ENCODE data around the gene GATM.
"Not testable (repeated sequence)": the region's sequence is repeated elsewhere in the genome, so short reads cannot be mapped to it uniquely, and the experiment has no call there.

GATM gene

DNA sequence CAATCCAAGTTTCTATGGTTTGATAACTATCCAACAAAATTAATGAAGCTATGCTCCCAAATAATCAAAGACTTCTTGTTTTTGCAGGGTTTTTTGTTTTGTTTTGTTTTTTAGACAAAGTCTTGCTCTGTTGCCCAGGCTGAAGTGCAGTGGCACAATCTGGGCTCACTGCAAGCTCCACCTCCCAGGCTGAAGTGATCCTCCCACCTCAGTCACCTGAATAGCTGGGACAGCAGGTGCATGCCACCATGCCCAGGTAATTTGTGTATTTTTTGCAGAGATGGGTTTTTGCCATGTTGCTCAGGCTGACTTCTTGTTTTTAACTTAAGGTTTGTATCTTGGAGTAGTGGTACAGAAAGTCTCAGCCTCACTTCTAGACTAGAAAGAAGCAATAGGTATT is 11.0 kb upstream of the GATM start:
- no peak for DNase-seq (ENCODE audit: low read depth in 2 of 2)

DNA sequence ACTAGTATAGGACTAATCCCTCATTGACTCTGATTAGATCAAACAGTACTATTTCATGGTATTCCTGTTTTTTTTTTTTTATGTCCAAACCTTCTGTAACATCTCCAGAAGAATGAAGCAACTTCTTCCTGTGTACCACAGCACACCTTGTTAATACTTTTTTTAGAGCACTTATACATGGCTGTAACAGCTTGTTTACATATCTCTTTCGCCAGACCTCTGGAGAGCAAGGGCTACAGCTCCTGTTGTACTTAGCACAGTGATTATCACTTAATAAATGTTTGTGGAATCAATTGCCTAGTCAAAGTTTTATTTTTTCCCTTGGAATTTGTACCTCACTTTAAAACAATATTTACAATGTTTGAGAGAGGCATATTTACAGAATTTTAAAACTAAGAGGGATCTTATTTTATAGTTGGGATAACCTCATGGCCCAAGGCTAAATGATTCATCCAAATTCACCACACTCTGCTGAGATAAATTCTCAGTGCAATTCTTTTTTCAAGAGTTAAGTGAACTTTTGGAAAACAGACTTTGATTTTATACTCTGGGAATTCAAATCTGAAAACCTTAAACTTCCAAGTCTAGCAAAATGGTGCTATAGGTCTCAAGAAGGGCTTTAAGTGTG is 9.2 kb upstream of the GATM start:
- no peak for DNase-seq (ENCODE audit: low read depth in 2 of 2)

DNA sequence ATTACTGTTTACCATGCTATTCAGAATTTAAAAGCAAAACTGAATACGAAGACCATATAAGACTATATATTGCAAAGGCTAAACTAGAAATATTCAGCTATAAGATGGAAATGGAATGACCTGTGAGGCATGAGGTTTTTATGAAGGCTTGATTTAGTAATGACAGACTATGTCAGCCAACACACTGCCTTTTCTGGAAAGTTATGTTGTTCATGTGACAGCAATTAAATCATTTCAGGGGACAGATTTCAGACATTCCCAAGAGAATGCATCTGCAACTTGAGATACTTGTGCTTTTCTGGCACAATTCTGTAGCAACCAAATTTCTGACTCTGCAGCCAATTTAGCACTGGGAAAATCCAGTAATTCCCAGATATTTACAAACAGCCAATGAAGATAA is 8.6 kb upstream of the GATM start:
- no peak for DNase-seq (ENCODE audit: low read depth in 2 of 2)

DNA sequence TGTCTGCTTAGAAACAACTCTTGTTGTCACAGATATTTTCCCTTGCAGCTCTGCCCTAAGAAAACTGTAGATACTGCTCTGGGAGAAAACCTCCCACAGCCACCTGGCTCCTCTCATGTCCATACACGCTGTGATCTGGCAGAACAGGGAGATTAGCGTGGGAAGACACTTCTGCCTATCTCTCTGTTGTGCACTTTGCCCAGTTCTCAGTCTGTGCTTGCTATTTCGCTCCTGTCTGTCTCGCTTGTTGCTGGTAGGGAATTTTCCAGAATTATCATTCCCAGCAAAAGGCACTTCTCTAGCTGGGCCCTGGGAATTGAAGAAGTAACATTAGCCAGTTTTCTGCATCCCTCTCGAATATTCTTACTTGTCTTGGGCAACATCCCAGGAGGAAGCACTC is 8.1 kb upstream of the GATM start:
- DNase-seq (ENCODE audit: low read depth in 2 of 2) = no peak

DNA sequence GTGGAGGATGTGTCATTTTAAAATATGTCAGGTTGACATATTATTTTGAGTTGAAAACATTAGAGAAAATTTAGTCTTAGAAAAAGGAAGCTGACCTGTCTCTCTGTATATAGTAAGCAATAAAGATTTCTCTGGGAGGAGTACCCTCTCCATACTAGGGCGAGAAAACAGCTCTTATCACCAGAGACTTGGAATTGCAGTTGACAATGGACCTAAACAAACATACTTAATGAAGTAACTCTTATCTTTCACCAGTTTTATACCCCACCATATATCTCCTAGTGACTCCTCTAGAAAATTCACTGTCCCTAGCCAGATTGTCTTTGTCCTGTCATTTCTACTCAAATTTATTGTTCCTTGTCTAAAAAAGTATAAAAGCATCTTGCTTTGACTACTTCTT is 7.2 kb upstream of the GATM start:
- no peak for DNase-seq (ENCODE audit: low read depth in 2 of 2)

DNA sequence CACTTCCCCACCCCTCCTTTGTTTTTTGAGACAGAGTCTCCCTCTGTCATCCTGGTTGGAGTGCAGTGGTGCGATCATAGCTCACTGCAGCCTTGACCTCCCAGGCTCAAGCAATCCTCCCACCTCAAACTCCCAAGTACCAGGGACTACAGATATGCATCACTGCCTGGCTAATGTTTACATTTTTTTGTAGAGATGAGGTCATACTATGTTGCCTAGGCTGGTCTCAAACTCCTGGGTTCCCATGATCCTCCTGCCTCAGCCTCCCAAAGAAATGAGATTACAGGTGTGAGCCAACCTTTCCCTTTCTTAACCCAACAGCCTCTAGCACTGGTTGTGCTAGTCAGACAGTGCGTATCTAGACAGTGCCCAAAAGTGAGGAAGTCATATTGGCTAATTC is 6.4 kb upstream of the GATM start:
- no peak for DNase-seq (ENCODE audit: low read depth in 2 of 2)

DNA sequence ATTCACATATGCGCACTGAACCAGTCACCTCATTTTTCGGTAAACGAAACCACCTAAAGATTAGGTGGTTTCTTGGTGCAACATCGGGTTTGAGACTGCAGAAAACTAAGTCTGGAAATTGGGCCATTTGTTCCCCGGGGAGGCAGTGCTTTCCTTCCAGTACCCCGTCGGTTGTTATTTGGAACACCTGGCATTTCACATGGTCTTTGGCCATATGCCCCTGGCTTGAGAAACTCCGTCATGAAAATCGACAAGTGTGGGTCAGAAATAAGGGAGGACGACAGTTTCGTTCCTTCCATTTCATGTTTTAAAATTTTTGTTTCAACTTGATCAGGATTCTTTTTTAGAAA is 544 bp upstream of the GATM start:
- no peak for DNase-seq (ENCODE audit: low read depth in 2 of 2)

DNA sequence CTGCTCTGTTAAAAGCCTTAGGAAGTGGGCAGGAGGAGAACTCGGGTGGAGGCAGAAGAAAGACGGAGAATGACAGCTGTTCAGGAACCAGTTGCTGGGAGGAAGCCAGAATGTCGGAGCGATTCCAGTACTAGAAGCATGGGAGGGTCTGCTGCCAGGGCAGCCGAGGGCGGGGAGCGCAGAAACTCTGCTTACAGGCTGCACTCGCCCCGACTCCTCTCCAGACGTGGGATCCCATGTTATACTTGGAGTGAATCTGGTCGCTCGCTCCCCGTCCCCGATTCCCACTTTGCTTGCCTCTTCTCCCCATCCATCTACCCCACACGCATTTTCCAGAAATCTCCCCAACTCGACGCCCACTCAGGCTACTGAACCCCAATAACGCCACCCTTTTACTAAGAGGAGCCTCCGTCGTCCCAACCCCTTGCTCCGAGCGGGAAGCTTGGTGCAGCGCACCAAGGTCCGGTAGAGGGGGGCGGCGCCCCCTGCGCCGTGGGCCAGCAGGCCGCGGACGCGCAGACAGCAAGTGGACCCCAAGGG is 665 bp downstream of the GATM start:
- no peak for DNase-seq (ENCODE audit: low read depth in 2 of 2)

DNA sequence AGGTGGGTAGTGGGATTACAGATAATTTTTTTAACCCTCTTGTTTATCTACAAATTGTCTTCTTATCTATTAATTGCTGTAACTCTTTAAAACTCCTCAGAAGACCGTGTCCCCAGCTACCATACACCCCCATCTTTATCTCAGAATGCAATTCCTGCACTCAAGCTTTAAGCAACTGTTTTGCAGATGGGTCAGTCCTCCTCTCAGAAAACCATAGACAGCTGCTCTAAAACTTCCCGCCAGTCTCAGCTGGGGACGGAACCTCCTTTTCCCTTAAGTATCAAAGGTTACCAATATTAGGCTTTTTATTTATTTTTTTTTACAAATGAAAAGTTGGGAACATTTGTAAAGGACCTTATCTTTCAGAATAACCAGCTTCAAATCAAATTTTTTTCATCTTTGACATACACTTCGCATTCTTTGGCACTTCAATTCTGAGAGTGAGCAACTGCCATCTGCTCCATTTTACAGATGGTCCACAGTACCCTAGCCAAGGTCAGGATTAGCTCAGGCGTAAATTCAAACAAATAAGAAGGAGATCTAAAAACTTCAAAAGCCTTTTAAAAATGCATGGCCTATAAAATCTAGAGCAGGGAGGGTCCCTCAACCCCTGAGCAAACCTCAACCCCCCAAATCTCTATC is 1.3 kb downstream of the GATM start:
- DNase-seq (ENCODE audit: low read depth in 2 of 2) = no peak

DNA sequence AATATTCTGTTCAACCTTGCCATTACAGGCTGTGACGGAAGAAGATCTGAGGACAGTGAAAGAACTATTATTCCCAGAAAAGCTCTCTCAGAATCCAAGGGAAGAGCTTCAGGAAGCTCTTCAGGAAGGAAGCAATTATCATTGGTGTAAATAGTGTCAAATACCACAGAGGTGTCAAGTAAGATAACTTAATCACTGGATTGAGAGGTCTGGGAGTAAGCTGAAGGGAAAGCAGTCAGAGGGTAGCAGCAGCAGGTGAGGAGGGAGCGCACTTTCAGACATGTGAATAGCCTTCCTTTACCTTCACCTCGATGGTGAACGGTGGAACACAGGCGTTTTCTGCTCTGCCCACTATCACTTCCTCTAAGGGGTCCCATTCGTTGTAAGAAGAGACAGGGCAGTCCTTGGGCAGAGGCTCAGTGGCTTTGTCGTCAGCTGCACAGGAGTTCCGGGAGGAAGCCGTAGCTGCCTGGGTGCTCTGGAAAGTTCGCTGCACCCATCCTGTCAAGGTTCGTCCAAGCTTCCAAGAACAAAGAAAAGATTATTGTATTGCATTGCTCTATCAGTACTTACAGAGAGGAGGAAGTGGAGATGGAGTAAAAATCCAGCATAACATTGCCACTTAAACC is 1.9 kb downstream of the GATM start:
- DNase-seq (ENCODE audit: low read depth in 2 of 2) = no peak

DNA sequence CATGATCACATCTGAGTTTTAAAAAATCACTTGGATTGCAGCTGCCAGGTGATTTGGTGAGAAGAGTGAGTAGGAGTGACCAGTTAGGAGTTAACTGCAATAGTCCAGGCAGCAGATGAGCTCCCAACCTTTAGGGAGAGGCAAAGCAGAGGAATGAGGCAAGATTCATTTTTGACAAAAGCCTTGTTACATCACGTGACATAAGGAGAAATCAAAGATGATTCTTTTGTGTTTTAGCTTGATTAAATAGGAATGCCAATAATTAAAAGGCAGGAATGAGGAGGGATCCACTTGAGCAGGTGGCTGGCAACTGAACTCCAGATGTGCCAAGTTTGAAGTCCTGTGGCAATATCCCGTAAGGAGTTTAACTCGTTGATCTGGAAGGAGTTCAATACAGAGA is 2.5 kb downstream of the GATM start:
- no peak for DNase-seq (ENCODE audit: low read depth in 2 of 2)

DNA sequence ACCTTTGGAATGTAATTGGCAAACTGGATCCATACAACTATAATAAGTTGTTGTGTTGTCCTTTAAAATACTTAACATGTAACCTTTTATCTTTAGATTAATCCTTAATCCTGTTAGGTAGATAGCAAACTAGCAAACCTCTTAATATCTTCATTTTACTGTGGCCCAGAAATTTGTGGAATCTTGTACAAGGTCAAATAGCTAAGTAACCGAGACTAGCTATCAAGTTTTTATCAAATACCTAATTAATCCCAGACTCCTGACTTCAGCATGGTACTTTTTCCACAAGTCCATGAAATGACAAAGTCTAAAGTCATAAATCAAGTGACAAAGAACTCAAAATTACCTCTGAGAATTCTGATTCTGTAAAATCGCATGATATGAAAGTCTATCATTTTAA is 4.4 kb downstream of the GATM start:
- DNase-seq (ENCODE audit: low read depth in 2 of 2) = no peak

DNA sequence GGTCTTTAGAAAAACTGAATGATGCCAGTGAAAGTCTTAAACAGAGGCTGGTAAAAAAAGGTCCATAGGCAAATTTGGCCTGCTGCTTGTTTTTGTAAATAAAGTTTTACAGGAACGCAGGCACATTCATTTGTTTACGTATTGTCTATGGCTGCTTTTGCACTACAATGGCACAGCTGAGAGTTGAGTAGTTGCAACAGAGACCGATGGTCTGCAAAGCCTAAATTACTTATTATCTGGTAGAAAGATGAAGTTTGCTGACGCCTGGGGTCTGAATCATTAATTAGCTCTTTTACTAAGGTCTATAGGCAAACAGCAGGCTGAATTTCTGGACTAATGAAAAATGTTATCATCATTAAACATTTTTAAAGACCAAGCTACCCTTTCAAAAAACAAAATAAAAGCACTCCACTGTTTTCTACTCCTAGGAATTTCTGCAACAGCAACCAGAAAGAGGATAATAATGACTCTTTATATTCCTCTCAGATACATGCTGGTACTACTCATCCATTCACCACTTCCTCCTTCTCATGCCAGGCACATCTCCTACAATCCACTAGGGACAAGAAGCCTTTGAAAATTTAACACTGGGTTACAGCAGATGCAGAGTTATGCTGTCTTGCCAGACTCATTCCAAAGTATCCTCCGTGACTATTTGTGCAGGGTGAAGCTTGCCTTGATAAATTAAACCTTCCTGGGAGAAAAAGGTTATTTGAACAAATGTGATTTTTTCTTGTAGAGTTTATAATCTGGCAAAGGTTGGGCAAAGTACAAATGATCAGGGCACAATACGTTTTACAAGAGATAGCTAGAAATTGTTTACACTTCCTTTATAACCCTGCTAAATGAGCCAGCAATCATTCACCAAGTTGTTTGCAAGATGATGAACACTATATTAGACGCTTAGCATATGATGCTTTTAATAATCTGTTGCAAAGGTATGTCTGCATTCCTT is 6.0 kb downstream of the GATM start:
- no peak for DNase-seq (ENCODE audit: low read depth in 2 of 2)

DNA sequence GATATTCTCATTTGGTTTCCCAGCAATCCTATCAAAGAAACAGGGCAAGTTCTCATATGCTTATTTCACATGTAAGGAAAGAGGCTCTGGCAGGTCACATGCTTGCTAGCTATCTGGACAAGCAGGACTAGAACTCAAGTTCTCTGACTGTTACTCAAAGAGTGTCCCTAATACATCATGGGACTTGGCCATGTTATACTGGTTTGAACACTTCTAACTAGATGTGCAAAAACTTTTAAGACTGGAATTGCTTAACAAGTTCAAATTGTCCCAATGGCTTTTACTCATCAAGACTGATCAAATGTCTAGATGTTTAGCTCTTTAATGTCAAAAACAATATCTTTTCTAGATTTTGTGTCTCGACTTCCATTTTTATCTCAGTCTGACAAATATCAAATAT is 6.8 kb downstream of the GATM start:
- no peak for DNase-seq (ENCODE audit: low read depth in 2 of 2)

DNA sequence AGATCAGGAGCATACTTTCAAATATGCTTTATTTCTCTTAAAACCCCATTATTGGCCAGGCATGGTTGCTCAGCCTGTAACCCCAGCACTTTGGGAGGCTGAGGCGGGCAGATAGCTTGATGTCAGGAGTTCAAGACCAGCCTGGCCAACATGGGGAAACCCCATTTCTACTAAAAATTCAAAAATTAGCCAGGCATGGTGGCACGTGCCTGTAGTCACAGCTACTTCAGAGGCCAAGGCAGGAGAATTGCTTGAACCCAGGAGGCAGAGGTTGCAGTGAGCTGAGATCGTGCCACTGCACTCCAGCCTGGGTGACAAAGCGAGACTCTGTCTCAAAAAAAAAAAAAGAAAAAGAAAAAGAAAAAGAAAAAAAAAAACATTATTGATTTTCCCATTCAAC is 8.3 kb downstream of the GATM start:
- DNase-seq (ENCODE audit: low read depth in 2 of 2) = not testable (repeated sequence)

DNA sequence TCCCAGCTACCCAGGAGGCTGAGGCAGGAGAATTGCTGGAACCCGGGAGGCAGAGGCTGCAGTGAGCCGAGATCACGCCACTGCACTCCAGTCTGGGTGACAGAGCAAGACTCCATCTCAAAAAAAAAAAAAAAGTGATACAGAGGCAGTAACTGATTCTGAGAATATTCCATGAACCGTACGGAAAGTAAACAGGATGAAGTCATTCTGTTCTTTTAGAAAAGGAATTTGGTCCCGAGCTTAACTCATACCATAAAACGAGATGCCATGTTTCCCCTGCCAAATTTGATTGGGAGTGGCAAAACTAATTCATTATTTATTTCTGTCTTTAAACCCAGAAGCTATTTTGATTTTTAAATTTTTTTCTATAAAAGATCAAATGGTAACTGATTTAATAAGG is 11.1 kb downstream of the GATM start:
- not testable (repeated sequence) for DNase-seq (ENCODE audit: low read depth in 2 of 2)

DNA sequence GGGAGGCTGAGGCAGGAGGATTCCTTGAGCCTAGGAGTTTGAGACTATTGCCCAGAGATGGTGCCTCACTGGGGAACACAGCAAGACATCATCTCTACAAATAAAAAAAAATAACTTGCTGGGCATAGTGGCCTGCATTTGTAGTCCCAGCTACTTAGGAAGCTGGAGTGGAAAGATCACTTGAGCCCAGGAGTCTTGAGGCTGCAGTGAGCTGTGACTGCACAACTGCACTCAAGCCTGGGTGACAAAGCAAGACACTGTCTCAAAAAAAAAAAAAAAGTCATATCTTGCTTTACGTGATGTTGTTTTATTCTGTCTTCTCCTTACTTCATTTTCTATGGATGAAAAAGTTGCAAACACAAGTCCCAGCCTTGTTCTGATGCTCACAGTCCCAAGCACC is 14.1 kb downstream of the GATM start:
- no peak for DNase-seq (ENCODE audit: low read depth in 2 of 2)

DNA sequence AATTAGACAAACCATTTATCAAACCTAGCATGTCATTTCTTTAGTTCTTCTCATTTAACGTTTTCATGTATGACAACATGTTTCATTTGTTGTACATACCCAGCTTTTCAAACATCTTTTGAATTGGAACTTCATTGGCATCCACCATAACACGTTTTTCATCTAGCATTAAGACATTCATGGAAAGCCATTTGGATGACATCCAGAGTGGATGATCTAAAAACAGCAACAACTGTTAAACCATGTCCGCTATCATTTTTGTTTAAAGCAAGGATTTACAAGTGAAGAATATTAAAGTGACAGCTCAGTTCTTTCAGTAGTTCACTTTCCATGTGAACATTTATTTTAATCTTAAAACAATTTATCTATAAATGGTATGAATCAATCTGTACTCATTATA is 14.5 kb downstream of the GATM start:
- DNase-seq (ENCODE audit: low read depth in 2 of 2) = no peak

DNA sequence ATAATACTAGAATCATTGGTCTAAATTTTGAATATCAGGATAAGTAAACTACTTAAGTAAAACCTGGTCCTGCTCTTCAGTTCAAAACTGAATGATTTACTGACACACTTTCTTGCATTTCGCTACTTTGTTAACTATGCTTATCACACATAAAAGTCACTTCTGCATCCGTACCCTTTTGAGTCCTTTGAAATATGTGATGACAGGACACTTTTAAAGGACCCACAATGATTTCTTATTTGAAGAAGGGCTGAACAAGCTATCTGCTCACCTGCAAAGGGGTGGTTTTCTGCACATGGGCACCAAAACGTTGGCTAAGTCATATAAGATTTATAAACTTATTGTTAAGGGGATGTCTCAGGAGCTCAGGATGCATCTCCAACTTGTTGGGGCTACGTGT is 15.0 kb downstream of the GATM start:
- no peak for DNase-seq (ENCODE audit: low read depth in 2 of 2)

DNA sequence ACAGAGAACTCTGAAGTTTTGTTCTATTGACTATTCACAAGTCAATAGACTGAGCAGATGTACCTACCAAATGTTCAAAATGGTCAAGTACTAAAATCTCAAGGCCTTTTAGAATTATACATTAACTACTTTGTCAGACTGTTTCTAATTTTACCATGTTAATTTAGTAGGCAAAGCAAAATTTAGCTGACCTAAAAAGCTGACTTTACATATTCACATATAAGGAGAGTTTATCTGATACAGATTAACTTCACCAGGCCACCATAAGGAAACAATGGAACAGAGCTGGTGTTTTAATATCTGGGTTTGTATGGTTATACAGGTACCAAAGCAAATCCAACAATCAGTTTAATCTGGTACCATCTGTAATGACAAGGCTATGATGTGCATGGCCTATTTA is 15.9 kb downstream of the GATM start:
- DNase-seq (ENCODE audit: low read depth in 2 of 2) = no peak

DNA sequence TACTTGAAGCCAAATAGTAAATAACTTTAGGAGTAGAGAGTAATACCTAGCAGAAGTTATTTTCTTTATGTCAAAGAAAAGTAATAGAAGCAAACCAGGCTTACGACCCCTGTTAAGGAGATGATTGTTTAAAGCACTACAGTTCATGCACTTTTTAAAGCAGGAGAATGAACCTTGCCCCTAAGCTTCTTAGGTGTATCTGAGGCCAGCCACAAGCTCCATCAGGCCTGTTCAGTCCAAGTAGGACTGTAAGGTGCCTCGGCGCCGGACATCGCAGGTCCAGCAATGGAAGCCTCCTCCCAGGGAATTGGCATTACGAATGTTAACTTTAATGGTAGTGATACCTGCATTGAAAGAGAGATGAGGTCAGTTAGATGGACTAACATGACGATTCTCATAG is 16.5 kb downstream of the GATM start:
- DNase-seq (ENCODE audit: low read depth in 2 of 2) = no peak

DNA sequence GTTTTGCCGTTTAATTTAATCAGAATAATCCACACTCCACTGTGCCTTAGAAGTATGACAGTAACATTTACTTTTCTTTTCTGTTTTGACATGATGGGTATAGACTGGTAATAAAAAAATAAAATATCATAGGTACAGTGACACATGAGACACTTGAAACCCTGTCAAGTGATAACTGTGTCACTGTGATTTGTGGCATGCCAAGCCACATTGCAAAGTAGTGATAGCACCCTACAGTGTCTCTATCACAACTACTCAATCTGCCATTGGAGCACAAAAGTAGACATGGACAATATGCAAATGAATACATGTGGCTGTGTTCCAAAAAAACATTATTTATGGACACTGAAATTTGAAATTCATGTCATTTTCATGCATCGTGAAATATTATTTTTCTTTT is 22.5 kb downstream of the GATM start:
- no peak for DNase-seq (ENCODE audit: low read depth in 2 of 2)
